ENCODE results near the gene LMBR1.

- TF ChIP-seq CTCF (IDR thresholded peaks at IDR 0.05), result no peak
- no peak for TF ChIP-seq POLR2A (IDR thresholded peaks at IDR 0.05)
Measured at GRCh38 chr7:156785998-156786543, 106.9 kb downstream of the LMBR1 start.
